ENCODE data around the gene CAMTA1. TPM values are rescaled to one million over a fixed set of nuclear protein-coding genes. Genes with fewer than 3 reads are reported as not detected.

CAMTA1 gene
- total and polyA plus RNA-seq, 9 of the 15 experiments (the other 6 are each of a cell fraction or from before 2014, with no cell fraction given) = 43.9 to 161 (median 65.9) TPM

- TF ChIP-seq, protein P1, sequence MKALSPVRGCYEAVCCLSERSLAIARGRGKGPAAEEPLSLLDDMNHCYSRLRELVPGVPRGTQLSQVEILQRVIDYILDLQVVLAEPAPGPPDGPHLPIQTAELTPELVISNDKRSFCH (CRISPR knock-in tag; IDR thresholded peaks at IDR 0.05) = no peak
- TF ChIP-seq, protein P1 (tag; IDR thresholded peaks at IDR 0.05) = no peak
- TF ChIP-seq FOXA3 (CRISPR knock-in tag; conservative IDR thresholded peaks at IDR 0.05 in 1 of 2, IDR thresholded peaks at IDR 0.05 in 1 of 2) = no peak
- POLR2A ChIA-PET = no interaction called here
- intact Hi-C loops (cut with micrococcal nuclease) = no loop called here
- Histone ChIP-seq H3K9ac (ENCODE audit: insufficient read depth in 1 of 2, low read depth in 2 of 2, low read length in 2 of 2) (no peak overlapping the region), H3K4me2 (ENCODE audit: insufficient read depth, low read length) (no peak overlapping the region), H3K79me2 (ENCODE audit: control insufficient read depth, insufficient read depth, low read length) (no peaks in the 10 kb centered on the region), H3K36me3 (ENCODE audit: control insufficient read depth, insufficient read depth, low read length) (no peaks in the 10 kb centered on the region), H3K4me1 (replicated peaks in 1 of 2; ENCODE audit: control insufficient read depth in 2 of 2, insufficient read depth in 2 of 2, low read length in 2 of 2) (peaks cover 0 to 5% of the 10 kb centered on the region in 2 experiments; a peak in 1 of 5 replicates), H3K9me3 (replicated peaks; ENCODE audit: control insufficient read depth, insufficient read depth, low read depth, low read length) (no peaks in the 10 kb centered on the region), H3K27ac (ENCODE audit: extremely low read depth, low read depth, low read length) (no peak overlapping the region), H3K9me1 (ENCODE audit: control insufficient read depth, insufficient read depth, low read length) (no peaks in the 10 kb centered on the region), H2AFZ (ENCODE audit: low read depth, low read length) (no peak overlapping the region), H3K4me3 (no peak overlapping the region), H4K20me1 (replicated peaks; ENCODE audit: control insufficient read depth, insufficient read depth, low read length) (peaks cover 27% of the 10 kb centered on the region; the same call in 1 of the 2 replicates), H3K27me3 (ENCODE audit: control insufficient read depth in 2 of 2, insufficient read depth in 2 of 2, low read length in 2 of 2) (peaks cover 65 to 98% of the 10 kb centered on the region in 2 experiments)
- DNase-seq (ENCODE audit: extremely low read depth in 1 of 4, low spot score in 3 of 4) (no peak), FAIRE-seq (no peak), ATAC-seq (no peak)
- in situ Hi-C loops (cut with MboI) = no loop called here
- no TSS peak for BruUV-seq (replicated peaks)
- CTCF ChIA-PET (ENCODE audit: low intra/inter-chr PET ratio) = no interaction called here
- WGBS (ENCODE audit: insufficient coverage, low coverage, missing lambda C conversion rate) = 2% methylated on average over 8 of the region's 8 CpGs
Observed at GRCh38 chr1:7638078-7638477, 852.8 kb downstream of the CAMTA1 start.

GRCh38 chr1:7639435-7640131 is 854.3 kb downstream of the CAMTA1 start:
- Histone ChIP-seq H3K9me3 (replicated peaks; ENCODE audit: control insufficient read depth, insufficient read depth, low read depth, low read length) (no peaks in the 10 kb centered on the region), H3K9ac (ENCODE audit: insufficient read depth in 1 of 2, low read depth in 2 of 2, low read length in 2 of 2) (no peak overlapping the region; a peak in 1 of 4 replicates), H3K27me3 (ENCODE audit: control insufficient read depth in 2 of 2, insufficient read depth in 2 of 2, low read length in 2 of 2) (peaks cover 59 to 94% of the 10 kb centered on the region in 2 experiments), H3K4me3 (no peak overlapping the region), H4K20me1 (replicated peaks; ENCODE audit: control insufficient read depth, insufficient read depth, low read length) (peaks cover 21% of the 10 kb centered on the region; the same call in 1 of the 2 replicates), H3K79me2 (ENCODE audit: control insufficient read depth, insufficient read depth, low read length) (no peaks in the 10 kb centered on the region), H3K9me1 (ENCODE audit: control insufficient read depth, insufficient read depth, low read length) (no peaks in the 10 kb centered on the region), H3K4me2 (ENCODE audit: insufficient read depth, low read length) (no peak overlapping the region), H3K27ac (ENCODE audit: extremely low read depth, low read depth, low read length) (no peak overlapping the region), H3K36me3 (ENCODE audit: control insufficient read depth, insufficient read depth, low read length) (no peaks in the 10 kb centered on the region), H3K4me1 (replicated peaks in 1 of 2; ENCODE audit: control insufficient read depth in 2 of 2, insufficient read depth in 2 of 2, low read length in 2 of 2) (peaks cover 0 to 5% of the 10 kb centered on the region in 2 experiments; a peak in 1 of 5 replicates), H2AFZ (ENCODE audit: low read depth, low read length) (no peak overlapping the region)
- POLR2A ChIA-PET = interaction anchor here (0.6 to 1.0 kb wide), 3 partner anchors 64 to 87 kb away, joined by 3 to 4 read pairs (median 3); no protein-coding TSS in a partner anchor
- BruUV-seq (replicated peaks) = no TSS peak
- DNase-seq (ENCODE audit: extremely low read depth in 1 of 4, low spot score in 3 of 4) (no peak), ATAC-seq (no peak), FAIRE-seq (no peak)
- intact Hi-C loops (cut with micrococcal nuclease) (loop anchor here (10.0 kb wide), 1 partner anchor 185 kb away; no protein-coding TSS in a partner anchor), in situ Hi-C loops (cut with MboI) (loop anchor here (10.0 kb wide), 1 partner anchor 415 kb away; no protein-coding TSS in a partner anchor)
- TF ChIP-seq THAP12 (CRISPR knock-in tag; IDR thresholded peaks at IDR 0.05) = no peak
- 0 out of 2 replicates have a peak, but pooled peaks have one; percentile 19 for TF ChIP-seq ZNF121 (CRISPR knock-in tag; conservative IDR thresholded peaks at IDR 0.05)
- WGBS (ENCODE audit: insufficient coverage, low coverage, missing lambda C conversion rate) = 2% methylated on average over 12 of the region's 13 CpGs
- CTCF ChIA-PET (ENCODE audit: low intra/inter-chr PET ratio) = no interaction called here
